ENCODE results near the gene SLFN12L. TPM values are rescaled to one million over a fixed set of nuclear protein-coding genes. Genes with fewer than 3 reads are reported as not detected.
A peak's percentile ranks its signal among the peaks of the same experiment; 100 is the strongest.

The SLFN12L gene
- total RNA-seq, 1 experiment from 2014 or later: not detected

GRCh38 chr17:35449371-35449931 lies 88.0 kb downstream of the SLFN12L start:
- Histone ChIP-seq H3K27me3 (ENCODE audit: control insufficient read depth, insufficient read depth, low read length) (peaks cover 34% of the 10 kb centered on the region), H3K36me3 (replicated peaks; ENCODE audit: control insufficient read depth, insufficient read depth, low read length) (no peaks in the 10 kb centered on the region), H3K4me3 (ENCODE audit: insufficient read depth, low read depth, low read length) (peak overlapping the region; percentile 66)
- peak; percentile 61 for DNase-seq

- no peaks in the 10 kb centered on the region for H3K36me3 ChIP-seq (replicated peaks; ENCODE audit: control insufficient read depth, insufficient read depth, low read length)
- H3K4me3 ChIP-seq (ENCODE audit: insufficient read depth, low read depth, low read length): peak overlapping the region; percentile 66
- no peak for DNase-seq
- peaks cover 32% of the 10 kb centered on the region for H3K27me3 ChIP-seq (ENCODE audit: control insufficient read depth, insufficient read depth, low read length)
These were observed 88.6 kb downstream of the SLFN12L start for GRCh38 chr17:35448899-35449227.

GRCh38 chr17:35448214-35448898 lies 89.1 kb downstream of the SLFN12L start, which contains the start of gene SLFN13:
Gene SLFN13, minus strand, starts transcription at chr17:35448766. Its CDS starts 3,086 bp downstream, at chr17:35445680.
- H3K27me3 ChIP-seq (ENCODE audit: control insufficient read depth, insufficient read depth, low read length): peaks cover 32% of the 10 kb centered on the region
- peak within 1 kb of the TSS; percentile 66 for H3K4me3 ChIP-seq (ENCODE audit: insufficient read depth, low read depth, low read length)
- DNase-seq: peak; percentile 86
- H3K36me3 ChIP-seq (replicated peaks; ENCODE audit: control insufficient read depth, insufficient read depth, low read length): no peaks in the 10 kb centered on the region

GRCh38 chr17:35447499-35447898 lies 90.0 kb downstream of the SLFN12L start:
- H3K4me3 ChIP-seq (ENCODE audit: insufficient read depth, low read depth, low read length): peak overlapping the region; percentile 66
- DNase-seq: peak; percentile 35
- H3K36me3 ChIP-seq (replicated peaks; ENCODE audit: control insufficient read depth, insufficient read depth, low read length): no peaks in the 10 kb centered on the region
- peaks cover 29% of the 10 kb centered on the region for H3K27me3 ChIP-seq (ENCODE audit: control insufficient read depth, insufficient read depth, low read length)

DNA sequence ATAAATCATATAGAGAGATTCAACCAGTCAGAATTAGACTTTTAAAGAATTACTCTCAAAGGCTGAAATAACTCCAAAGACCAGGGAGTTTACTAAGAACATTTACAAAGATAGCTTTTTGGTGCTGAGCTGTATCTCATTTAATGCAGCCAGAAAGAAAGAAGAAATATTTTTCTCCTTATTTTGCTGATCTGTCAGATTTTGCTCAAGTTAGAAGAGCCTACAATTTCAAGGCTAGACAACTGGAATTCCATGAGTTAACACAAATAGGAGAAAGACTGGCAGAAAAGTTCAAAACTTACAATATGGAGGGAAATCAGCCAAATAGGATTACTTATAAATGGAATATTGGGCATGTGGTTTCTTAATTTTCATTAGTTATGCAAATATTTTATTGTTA lies 99.0 kb downstream of the SLFN12L start:
- DNase-seq: no peak
- no peaks in the 10 kb centered on the region for H3K36me3 ChIP-seq (replicated peaks; ENCODE audit: control insufficient read depth, insufficient read depth, low read length)
- no peak overlapping the region for H3K4me3 ChIP-seq (ENCODE audit: insufficient read depth, low read depth, low read length)
- H3K27me3 ChIP-seq (ENCODE audit: control insufficient read depth, insufficient read depth, low read length): peaks cover 6% of the 10 kb centered on the region; the same call in 1 of the 2 replicates

DNA sequence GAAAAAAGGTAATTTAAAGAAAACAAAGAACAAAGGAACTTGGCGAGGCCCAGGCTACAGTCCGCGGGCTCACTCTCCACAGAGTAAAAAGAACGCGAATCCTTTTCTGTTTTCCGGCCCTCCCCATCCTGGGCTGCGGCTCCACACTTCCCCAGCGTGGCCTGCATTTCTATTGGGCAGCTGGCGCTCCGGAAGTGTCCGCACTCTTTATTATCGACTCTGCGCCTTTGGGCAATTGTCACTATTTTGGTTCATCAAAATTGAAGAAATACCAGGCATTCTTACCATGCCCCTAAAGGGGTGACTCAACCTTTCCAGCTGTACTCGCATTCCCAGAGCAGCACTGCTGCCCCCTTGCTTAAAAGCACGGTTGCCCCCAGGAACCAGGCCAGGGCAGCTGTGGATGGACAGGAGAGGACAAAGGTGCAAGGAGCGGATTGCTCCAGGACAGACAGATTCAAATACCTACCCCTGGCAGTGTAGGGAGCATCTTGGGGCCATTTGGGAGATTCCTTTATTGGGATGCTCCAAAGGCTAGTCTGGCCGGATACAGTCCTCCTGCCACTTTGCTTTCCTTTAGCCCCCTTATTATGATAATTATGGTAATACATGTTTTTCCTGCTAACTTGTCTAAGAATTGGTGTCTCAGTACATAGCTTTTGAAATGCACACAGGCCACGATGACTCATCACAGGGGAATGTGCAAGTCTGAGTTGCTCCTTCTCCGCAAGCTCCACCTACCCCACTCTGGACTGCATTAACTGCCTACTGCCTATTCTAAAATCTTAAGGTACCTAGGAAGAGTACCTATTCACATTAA lies 104.2 kb downstream of the SLFN12L start:
- DNase-seq: peak; percentile 52
- Histone ChIP-seq H3K27me3 (ENCODE audit: control insufficient read depth, insufficient read depth, low read length) (peaks cover 6% of the 10 kb centered on the region), H3K36me3 (replicated peaks; ENCODE audit: control insufficient read depth, insufficient read depth, low read length) (no peaks in the 10 kb centered on the region), H3K4me3 (ENCODE audit: insufficient read depth, low read depth, low read length) (peak overlapping the region; percentile 60)

DNA sequence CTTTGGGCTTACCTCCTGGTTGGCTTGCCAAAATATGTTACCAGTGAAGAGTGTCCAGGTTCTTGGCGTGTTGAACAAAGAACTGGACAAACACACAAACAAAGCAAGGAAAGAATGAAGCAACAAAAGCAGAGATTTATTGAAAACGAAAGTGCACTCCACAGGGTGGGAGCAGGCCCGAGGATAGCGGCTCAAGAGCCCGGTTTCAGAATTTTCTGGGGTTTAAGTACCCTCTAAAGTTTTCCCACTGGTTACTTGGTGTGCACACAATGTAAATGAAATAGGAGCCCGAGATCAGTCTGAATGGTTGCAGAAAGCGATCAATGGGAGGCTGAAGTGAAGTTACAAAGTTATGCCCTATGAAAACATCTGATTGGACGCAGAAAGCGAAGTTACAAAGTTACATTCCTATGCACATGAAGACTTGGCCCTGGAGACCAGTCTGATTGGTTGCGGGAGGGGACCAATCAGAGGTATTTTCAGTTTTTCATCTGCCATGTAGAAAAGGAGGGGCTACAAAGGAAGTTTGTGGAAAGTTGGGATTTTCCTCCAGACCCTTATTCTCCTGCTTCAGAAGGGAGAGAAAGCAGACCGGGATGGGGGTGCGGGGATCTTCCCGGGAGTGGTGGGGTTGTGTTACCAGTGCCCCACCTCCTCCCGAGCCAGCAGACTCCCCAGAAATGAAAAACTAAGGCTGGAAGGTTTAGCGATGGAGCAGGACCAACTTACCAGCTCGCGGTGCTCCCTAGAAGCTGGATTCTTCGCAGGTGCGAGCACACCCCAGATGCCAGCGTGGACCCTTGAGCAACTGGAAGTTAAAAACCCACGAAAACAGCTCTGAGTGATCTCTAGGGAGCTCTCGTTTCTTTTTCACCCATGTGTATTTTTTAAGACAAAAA lies 105.1 kb downstream of the SLFN12L start, which contains the start of gene SLFN12:
Gene SLFN12 (minus strand): TSS at position 325 of the 899 bp plus-strand sequence. CDS start 9,472 bp downstream, outside the sequence.
- peaks cover 6% of the 10 kb centered on the region for H3K27me3 ChIP-seq (ENCODE audit: control insufficient read depth, insufficient read depth, low read length)
- DNase-seq: peak; percentile 32
- peak within 1 kb of the TSS; percentile 60 for H3K4me3 ChIP-seq (ENCODE audit: insufficient read depth, low read depth, low read length)
- H3K36me3 ChIP-seq (replicated peaks; ENCODE audit: control insufficient read depth, insufficient read depth, low read length): no peaks in the 10 kb centered on the region

GRCh38 chr17:35429702-35430101 lies 107.8 kb downstream of the SLFN12L start:
- H3K4me3 ChIP-seq (ENCODE audit: insufficient read depth, low read depth, low read length): no peak overlapping the region
- no peak for DNase-seq
- H3K27me3 ChIP-seq (ENCODE audit: control insufficient read depth, insufficient read depth, low read length): peaks cover 3% of the 10 kb centered on the region
- H3K36me3 ChIP-seq (replicated peaks; ENCODE audit: control insufficient read depth, insufficient read depth, low read length): no peaks in the 10 kb centered on the region

- DNase-seq: no peak
- Histone ChIP-seq H3K4me3 (ENCODE audit: insufficient read depth, low read depth, low read length) (no peak overlapping the region), H3K36me3 (replicated peaks; ENCODE audit: control insufficient read depth, insufficient read depth, low read length) (no peaks in the 10 kb centered on the region), H3K27me3 (ENCODE audit: control insufficient read depth, insufficient read depth, low read length) (no peaks in the 10 kb centered on the region; the same call in 1 of the 2 replicates)
These were observed 109.2 kb downstream of the SLFN12L start for GRCh38 chr17:35428229-35428628.

- DNase-seq: no peak
- Histone ChIP-seq H3K36me3 (replicated peaks; ENCODE audit: control insufficient read depth, insufficient read depth, low read length) (no peaks in the 10 kb centered on the region), H3K4me3 (ENCODE audit: insufficient read depth, low read depth, low read length) (no peak overlapping the region), H3K27me3 (ENCODE audit: control insufficient read depth, insufficient read depth, low read length) (no peaks in the 10 kb centered on the region)
These were observed 113.7 kb downstream of the SLFN12L start for GRCh38 chr17:35423761-35424160.

Other genes starting within 250 kb of the SLFN12L start
- 0.21 and 0.41 TPM in 2 replicates for gene SLFN11, start 164.1 kb downstream of the SLFN12L start, total RNA-seq (2014; rRNA removed; shearing (Covaris generic))
- gene SLFN12, start 105.2 kb downstream of the SLFN12L start, total RNA-seq (2014; rRNA removed; shearing (Covaris generic)): 11.3 and 12.5 TPM in 2 replicates
- 19.8 and 21.3 TPM in 2 replicates for gene SLFN13, start 88.9 kb downstream of the SLFN12L start, total RNA-seq (2014; rRNA removed; shearing (Covaris generic))
- gene SLFN14, start 23.1 kb upstream of the SLFN12L start, total RNA-seq (2014; rRNA removed; shearing (Covaris generic)): not detected in 2 replicates
- gene PEX12, start 40.9 kb upstream of the SLFN12L start, total RNA-seq (2014; rRNA removed; shearing (Covaris generic)): 5.5 and 7.7 TPM in 2 replicates
- gene AP2B1, start 49.6 kb upstream of the SLFN12L start, total RNA-seq (2014; rRNA removed; shearing (Covaris generic)): 87.1 and 102 TPM in 2 replicates
- 13.8 and 16.9 TPM in 2 replicates for gene RASL10B, start 194.0 kb upstream of the SLFN12L start, total RNA-seq (2014; rRNA removed; shearing (Covaris generic))
- 0.10 TPM in 1 of 2 replicates, not detected in the other for gene GAS2L2, start 215.6 kb upstream of the SLFN12L start, total RNA-seq (2014; rRNA removed; shearing (Covaris generic))
- not detected in 2 replicates for gene C17orf50, start 223.2 kb upstream of the SLFN12L start, total RNA-seq (2014; rRNA removed; shearing (Covaris generic))

Data from H7 (cell line).